ENCODE results near the gene CLCF1. TPM values are rescaled to one million over a fixed set of nuclear protein-coding genes. Genes with fewer than 3 reads are reported as not detected.
A peak's percentile ranks its signal among the peaks of the same experiment; 100 is the strongest.

Gene CLCF1
- total RNA-seq, 2 experiments from 2014 or later, result not detected

GRCh38 chr11:67400251-67400941, 27.0 kb upstream of the CLCF1 start:
- H3K9me3 Mint-ChIP-seq, result no peaks in the 10 kb centered on the region
- no peaks in the 10 kb centered on the region for H3K27me3 Mint-ChIP-seq (ENCODE audit: low read depth)
- no peak for DNase-seq
- intact Hi-C loops (cut with micrococcal nuclease), result loop anchor here (5.0 to 10.0 kb wide), 3 partner anchors 133 to 404 kb away; partner anchors contain the start of genes GRK2 and NDUFV1
- peaks cover 53% of the 10 kb centered on the region for H3K4me1 Mint-ChIP-seq (ENCODE audit: low read depth)
- H3K4me3 Mint-ChIP-seq, result peak overlapping the region; percentile 72
- H3K27ac Mint-ChIP-seq, result peak overlapping the region; percentile 67
- CTCF ChIA-PET, result interaction anchor here (0.8 to 6.2 kb wide), 10 partner anchors 9 to 161 kb away, joined by 3 to 28 read pairs (median 8); partner anchors contain the start of genes PITPNM1, POLD4 and RAD9A
- peaks cover 26% of the 10 kb centered on the region for H3K36me3 Mint-ChIP-seq (ENCODE audit: low read depth)

GRCh38 chr11:67398661-67399563, 25.5 kb upstream of the CLCF1 start:
- Mint-ChIP-seq H3K36me3 (ENCODE audit: low read depth) (peaks cover 18% of the 10 kb centered on the region), H3K27ac (peak overlapping the region; percentile 24), H3K4me3 (no peak overlapping the region), H3K4me1 (ENCODE audit: low read depth) (peaks cover 50% of the 10 kb centered on the region), H3K9me3 (no peaks in the 10 kb centered on the region), H3K27me3 (ENCODE audit: low read depth) (no peaks in the 10 kb centered on the region)
- intact Hi-C loops (cut with micrococcal nuclease), result no loop called here
- no peak for DNase-seq
- CTCF ChIA-PET, result interaction anchor here (0.5 to 0.6 kb wide), 2 partner anchors 167 to 754 kb away, joined by 3 to 5 read pairs; no protein-coding TSS in a partner anchor

GRCh38 chr11:67397986-67398660, 24.7 kb upstream of the CLCF1 start:
- peaks cover 51% of the 10 kb centered on the region for H3K4me1 Mint-ChIP-seq (ENCODE audit: low read depth)
- peaks cover 20% of the 10 kb centered on the region for H3K36me3 Mint-ChIP-seq (ENCODE audit: low read depth)
- no peak for DNase-seq
- no peaks in the 10 kb centered on the region for H3K9me3 Mint-ChIP-seq
- CTCF ChIA-PET, result no interaction called here
- intact Hi-C loops (cut with micrococcal nuclease), result no loop called here
- peak overlapping the region; percentile 11 for H3K27ac Mint-ChIP-seq
- no peak overlapping the region for H3K4me3 Mint-ChIP-seq
- no peaks in the 10 kb centered on the region for H3K27me3 Mint-ChIP-seq (ENCODE audit: low read depth)

- DNase-seq, result no peak
- CTCF ChIA-PET, result interaction anchor here (1.7 kb wide), 2 partner anchors 15 to 51 kb away, joined by 7 to 9 read pairs; no protein-coding TSS in a partner anchor
These were observed 24.1 kb upstream of the CLCF1 start for GRCh38 chr11:67397536-67397935.

GRCh38 chr11:67396587-67397389, 23.4 kb upstream of the CLCF1 start:
- no peak overlapping the region for H3K4me3 Mint-ChIP-seq
- H3K27ac Mint-ChIP-seq, result peak overlapping the region; percentile 87
- no peaks in the 10 kb centered on the region for H3K27me3 Mint-ChIP-seq (ENCODE audit: low read depth)
- H3K36me3 Mint-ChIP-seq (ENCODE audit: low read depth), result peaks cover 23% of the 10 kb centered on the region
- DNase-seq, result no peak
- intact Hi-C loops (cut with micrococcal nuclease), result no loop called here
- CTCF ChIA-PET, result interaction anchor here (1.3 to 1.7 kb wide), 3 partner anchors 14 to 50 kb away, joined by 3 to 9 read pairs (median 7); no protein-coding TSS in a partner anchor
- H3K9me3 Mint-ChIP-seq, result no peaks in the 10 kb centered on the region
- H3K4me1 Mint-ChIP-seq (ENCODE audit: low read depth), result peaks cover 51% of the 10 kb centered on the region

More at GRCh38 chr11:67397536-67397935, 24.1 kb upstream of the CLCF1 start:
- intact Hi-C loops (cut with micrococcal nuclease), result no loop called here
- Mint-ChIP-seq H3K4me1 (ENCODE audit: low read depth) (peaks cover 51% of the 10 kb centered on the region), H3K9me3 (no peaks in the 10 kb centered on the region), H3K27me3 (ENCODE audit: low read depth) (no peaks in the 10 kb centered on the region), H3K4me3 (no peak overlapping the region), H3K27ac (peak overlapping the region; percentile 87), H3K36me3 (ENCODE audit: low read depth) (peaks cover 22% of the 10 kb centered on the region)

GRCh38 chr11:67396259-67396581, 22.8 kb upstream of the CLCF1 start:
- intact Hi-C loops (cut with micrococcal nuclease), result no loop called here
- DNase-seq, result no peak
- Mint-ChIP-seq H3K9me3 (no peaks in the 10 kb centered on the region), H3K36me3 (ENCODE audit: low read depth) (peaks cover 23% of the 10 kb centered on the region), H3K4me3 (no peak overlapping the region), H3K4me1 (ENCODE audit: low read depth) (peaks cover 52% of the 10 kb centered on the region), H3K27ac (peak overlapping the region; percentile 2), H3K27me3 (ENCODE audit: low read depth) (no peaks in the 10 kb centered on the region)
- CTCF ChIA-PET, result interaction anchor here (1.3 to 1.7 kb wide), 4 partner anchors 14 to 50 kb away, joined by 3 to 9 read pairs (median 6); no protein-coding TSS in a partner anchor

GRCh38 chr11:67395555-67396258, 22.3 kb upstream of the CLCF1 start:
- Mint-ChIP-seq H3K9me3 (no peaks in the 10 kb centered on the region), H3K27me3 (ENCODE audit: low read depth) (no peaks in the 10 kb centered on the region), H3K4me1 (ENCODE audit: low read depth) (peaks cover 55% of the 10 kb centered on the region), H3K36me3 (ENCODE audit: low read depth) (peaks cover 23% of the 10 kb centered on the region), H3K27ac (no peak overlapping the region), H3K4me3 (no peak overlapping the region)
- intact Hi-C loops (cut with micrococcal nuclease), result no loop called here
- no peak for DNase-seq
- CTCF ChIA-PET, result interaction anchor here (1.3 to 1.7 kb wide), 4 partner anchors 13 to 49 kb away, joined by 3 to 9 read pairs (median 6); no protein-coding TSS in a partner anchor

- CTCF ChIA-PET, result interaction anchor here (0.8 to 1.5 kb wide), 2 partner anchors 12 to 26 kb away, joined by 3 read pairs; no protein-coding TSS in a partner anchor
- DNase-seq, result no peak
- Mint-ChIP-seq H3K27me3 (ENCODE audit: low read depth) (no peaks in the 10 kb centered on the region), H3K4me3 (peak overlapping the region; percentile 86), H3K4me1 (ENCODE audit: low read depth) (peaks cover 49% of the 10 kb centered on the region), H3K9me3 (no peaks in the 10 kb centered on the region), H3K27ac (no peak overlapping the region), H3K36me3 (ENCODE audit: low read depth) (peaks cover 14% of the 10 kb centered on the region)
- intact Hi-C loops (cut with micrococcal nuclease), result loop anchor here (5.0 kb wide), 1 partner anchor 152 kb away; no protein-coding TSS in a partner anchor
These were observed 20.6 kb upstream of the CLCF1 start for GRCh38 chr11:67393990-67394389.

- H3K36me3 Mint-ChIP-seq (ENCODE audit: low read depth), result peaks cover 13% of the 10 kb centered on the region
- no peaks in the 10 kb centered on the region for H3K27me3 Mint-ChIP-seq (ENCODE audit: low read depth)
- CTCF ChIA-PET, result interaction anchor here (0.8 to 1.0 kb wide), 2 partner anchors 9 to 27 kb away, joined by 3 read pairs; no protein-coding TSS in a partner anchor
- no peak for DNase-seq
- no peaks in the 10 kb centered on the region for H3K9me3 Mint-ChIP-seq
- peaks cover 47% of the 10 kb centered on the region for H3K4me1 Mint-ChIP-seq (ENCODE audit: low read depth)
- H3K4me3 Mint-ChIP-seq, result peak overlapping the region; percentile 86
- intact Hi-C loops (cut with micrococcal nuclease), result loop anchor here (5.0 kb wide), 1 partner anchor 151 kb away; no protein-coding TSS in a partner anchor
- H3K27ac Mint-ChIP-seq, result no peak overlapping the region
These were observed 20.0 kb upstream of the CLCF1 start for GRCh38 chr11:67393437-67393836.

GRCh38 chr11:67392183-67392715, 18.9 kb upstream of the CLCF1 start:
- DNase-seq, result no peak
- H3K9me3 Mint-ChIP-seq, result no peaks in the 10 kb centered on the region
- peak overlapping the region; percentile 51 for H3K27ac Mint-ChIP-seq
- H3K36me3 Mint-ChIP-seq (ENCODE audit: low read depth), result peaks cover 10% of the 10 kb centered on the region
- H3K4me3 Mint-ChIP-seq, result peak overlapping the region; percentile 86
- CTCF ChIA-PET, result interaction anchor here (0.8 to 1.3 kb wide), 9 partner anchors 9 to 77 kb away, joined by 3 to 7 read pairs (median 3); partner anchors contain the start of genes POLD4 and PPP1CA
- H3K27me3 Mint-ChIP-seq (ENCODE audit: low read depth), result no peaks in the 10 kb centered on the region
- peaks cover 36% of the 10 kb centered on the region for H3K4me1 Mint-ChIP-seq (ENCODE audit: low read depth)
- intact Hi-C loops (cut with micrococcal nuclease), result loop anchor here (5.0 kb wide), 1 partner anchor 150 kb away; no protein-coding TSS in a partner anchor
